Testis (tissue), 2 donors: ENCODE data around the gene MYO15B.
A peak's percentile ranks its signal among the peaks of the same experiment; 100 is the strongest.

Experiments
- CTCF ChIP-seq, 3 experiments: fragments of 450-650 bp in 2 of 3; fragments of 200-600 bp in 1 of 3; sonication (generic) in 1 of 3; IDR thresholded peaks; one replicate each; pipeline ENCODE4 v1.5.1; 2016 to 2019; ENCODE audit warnings: antibody characterized with exemption in 3 of 3, mild to moderate bottlenecking in 2 of 3, moderate library complexity in 1 of 3
- POLR2A ChIP-seq: fragments of 450-650 bp; IDR thresholded peaks from one replicate; pipeline ENCODE4 v1.6.1; 2017; ENCODE audit warnings: antibody characterized with exemption, mild to moderate bottlenecking, moderate library complexity

- TF ChIP-seq CTCF (IDR thresholded peaks at IDR 0.05) (peak in 1 of 3 experiments; percentile 6), POLR2A (no peak)
These were observed 79.6 kb downstream of the MYO15B start, which contains the start of the genes RECQL5 and SAP30BP for GRCh38 chr17:75666959-75667790.
